ENCODE data around the gene C17orf50.
A peak's percentile ranks its signal among the peaks of the same experiment; 100 is the strongest.

C17orf50 gene

DNA sequence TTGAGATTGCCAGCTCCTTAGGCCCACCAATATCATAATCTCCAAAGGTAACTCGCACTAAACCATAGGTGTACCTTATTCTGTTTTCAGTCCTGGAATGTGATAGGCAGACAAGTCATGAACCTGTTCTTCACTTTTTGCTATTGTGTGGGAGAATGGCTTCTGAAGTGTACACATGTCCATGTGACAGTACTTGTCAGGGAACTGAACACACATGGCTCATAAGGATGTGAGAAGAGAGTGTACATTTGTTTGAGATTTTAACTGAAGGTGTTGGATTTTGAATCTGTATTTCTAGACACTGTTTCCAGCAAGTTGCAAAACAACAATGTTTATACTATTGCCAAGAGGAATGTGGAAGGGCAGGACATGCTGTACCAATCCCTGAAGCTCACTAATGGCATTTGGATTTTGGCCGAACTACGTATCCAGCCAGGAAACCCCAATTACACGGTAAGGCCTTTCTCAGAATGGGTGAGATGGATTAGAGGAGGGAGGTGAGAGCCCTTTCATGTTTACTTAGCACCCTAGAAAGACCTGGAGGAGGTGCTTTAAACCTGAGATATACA lies 43.7 kb upstream of the C17orf50 start:
- in situ Hi-C loops (cut with HindIII; ENCODE audit: low sequenced_read_pairs), result no loop called here
- H3K4me3 ChIP-seq (ENCODE audit: low read depth, low read length), result no peak overlapping the region
- DNase-seq (ENCODE audit: low read depth, low spot score), result peak; percentile 78
- TF ChIP-seq, protein P1, sequence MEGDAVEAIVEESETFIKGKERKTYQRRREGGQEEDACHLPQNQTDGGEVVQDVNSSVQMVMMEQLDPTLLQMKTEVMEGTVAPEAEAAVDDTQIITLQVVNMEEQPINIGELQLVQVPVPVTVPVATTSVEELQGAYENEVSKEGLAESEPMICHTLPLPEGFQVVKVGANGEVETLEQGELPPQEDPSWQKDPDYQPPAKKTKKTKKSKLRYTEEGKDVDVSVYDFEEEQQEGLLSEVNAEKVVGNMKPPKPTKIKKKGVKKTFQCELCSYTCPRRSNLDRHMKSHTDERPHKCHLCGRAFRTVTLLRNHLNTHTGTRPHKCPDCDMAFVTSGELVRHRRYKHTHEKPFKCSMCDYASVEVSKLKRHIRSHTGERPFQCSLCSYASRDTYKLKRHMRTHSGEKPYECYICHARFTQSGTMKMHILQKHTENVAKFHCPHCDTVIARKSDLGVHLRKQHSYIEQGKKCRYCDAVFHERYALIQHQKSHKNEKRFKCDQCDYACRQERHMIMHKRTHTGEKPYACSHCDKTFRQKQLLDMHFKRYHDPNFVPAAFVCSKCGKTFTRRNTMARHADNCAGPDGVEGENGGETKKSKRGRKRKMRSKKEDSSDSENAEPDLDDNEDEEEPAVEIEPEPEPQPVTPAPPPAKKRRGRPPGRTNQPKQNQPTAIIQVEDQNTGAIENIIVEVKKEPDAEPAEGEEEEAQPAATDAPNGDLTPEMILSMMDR (IDR thresholded peaks at IDR 0.05; ENCODE audit: low read depth, low read length), result no peak

DNA sequence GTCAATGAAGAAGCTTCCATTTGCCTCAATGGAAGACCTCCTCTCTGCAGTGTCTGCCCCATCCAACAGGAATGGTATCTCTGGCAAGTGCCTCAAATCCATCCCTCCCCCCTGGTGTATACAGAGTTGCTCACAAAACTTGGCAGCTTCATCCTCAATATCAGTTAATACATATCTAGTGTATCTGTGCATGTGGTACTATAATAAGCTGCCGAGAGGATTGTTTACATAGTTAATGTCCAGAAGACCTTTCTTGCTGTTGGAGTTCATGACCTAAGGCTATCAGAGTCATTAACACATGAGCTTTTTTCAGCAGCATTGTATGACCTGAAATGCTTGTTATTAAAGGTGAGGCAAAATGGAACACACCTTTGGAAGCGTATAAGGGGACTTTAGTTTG lies 43.2 kb upstream of the C17orf50 start:
- no peak for DNase-seq (ENCODE audit: low read depth, low spot score)
- in situ Hi-C loops (cut with HindIII; ENCODE audit: low sequenced_read_pairs), result no loop called here
- H3K4me3 ChIP-seq (ENCODE audit: low read depth, low read length), result no peak overlapping the region
- TF ChIP-seq, protein P1 (IDR thresholded peaks at IDR 0.05; ENCODE audit: low read depth, low read length), result no peak

DNA sequence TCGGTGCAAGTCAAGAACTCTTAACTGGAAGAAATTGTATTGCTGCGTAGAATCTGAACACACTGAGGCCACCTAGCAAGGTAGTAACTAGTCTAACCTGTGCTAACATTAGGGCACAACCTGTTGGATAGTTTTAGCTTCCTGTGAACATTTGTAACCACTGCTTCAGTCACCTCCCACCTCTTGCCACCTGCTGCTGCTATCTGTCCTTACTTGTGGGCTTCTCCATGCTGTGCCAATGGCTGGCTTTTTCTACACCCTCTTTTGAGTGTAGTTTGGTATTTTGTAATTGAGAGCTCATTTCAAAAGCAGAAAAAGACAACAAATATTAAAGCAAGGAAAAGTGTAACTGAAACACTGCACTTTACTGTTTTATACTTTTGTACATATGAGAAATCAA lies 37.0 kb upstream of the C17orf50 start:
- H3K4me3 ChIP-seq (ENCODE audit: low read depth, low read length), result no peak overlapping the region
- TF ChIP-seq, protein P1 (IDR thresholded peaks at IDR 0.05; ENCODE audit: low read depth, low read length), result no peak
- no peak for DNase-seq (ENCODE audit: low read depth, low spot score)
- in situ Hi-C loops (cut with HindIII; ENCODE audit: low sequenced_read_pairs), result no loop called here

DNA sequence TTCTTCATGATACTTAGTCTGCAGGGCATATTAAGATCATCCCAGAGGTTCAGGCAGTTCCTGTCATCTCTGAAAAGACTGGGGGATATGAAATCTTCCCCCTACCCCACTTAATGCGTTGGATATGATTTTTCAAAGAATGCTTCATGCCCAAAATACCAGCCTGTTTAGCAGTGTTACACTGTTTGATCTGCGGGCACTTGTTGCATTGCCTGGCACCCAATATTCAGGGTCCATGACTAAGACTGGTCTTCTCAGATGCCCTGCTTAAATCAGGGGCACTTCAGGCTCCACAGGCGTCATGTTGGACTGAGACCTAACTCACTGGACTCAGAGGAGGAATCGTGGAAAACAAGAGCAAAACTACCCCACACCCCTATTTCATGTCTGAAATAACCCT lies 35.6 kb upstream of the C17orf50 start:
- in situ Hi-C loops (cut with HindIII; ENCODE audit: low sequenced_read_pairs), result no loop called here
- no peak for DNase-seq (ENCODE audit: low read depth, low spot score)
- TF ChIP-seq, protein P1 (IDR thresholded peaks at IDR 0.05; ENCODE audit: low read depth, low read length), result no peak

DNA sequence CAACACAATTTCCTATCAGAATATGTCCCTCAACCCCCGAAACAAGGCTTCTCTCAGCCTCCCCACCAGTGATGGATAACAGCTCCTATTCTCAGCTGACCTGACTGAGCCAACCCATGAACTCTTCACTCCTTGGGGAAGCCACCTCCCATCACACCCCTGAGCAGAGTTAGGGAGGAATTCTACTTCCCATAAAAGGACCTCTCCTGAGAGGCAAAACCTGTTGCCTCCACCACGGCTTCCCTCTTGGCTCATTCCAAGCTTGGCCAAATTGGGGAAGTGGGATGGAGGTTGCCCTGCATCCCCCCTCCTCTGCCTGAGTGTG lies 34.9 kb upstream of the C17orf50 start:
- in situ Hi-C loops (cut with HindIII; ENCODE audit: low sequenced_read_pairs), result no loop called here
- no peak overlapping the region for H3K4me3 ChIP-seq (ENCODE audit: low read depth, low read length)
- DNase-seq (ENCODE audit: low read depth, low spot score), result no peak
- TF ChIP-seq, protein P1 (IDR thresholded peaks at IDR 0.05; ENCODE audit: low read depth, low read length), result no peak

More for the DNA sequence above, 35.6 kb upstream of the C17orf50 start:
- H3K4me3 ChIP-seq (ENCODE audit: low read depth, low read length), result no peak overlapping the region

DNA sequence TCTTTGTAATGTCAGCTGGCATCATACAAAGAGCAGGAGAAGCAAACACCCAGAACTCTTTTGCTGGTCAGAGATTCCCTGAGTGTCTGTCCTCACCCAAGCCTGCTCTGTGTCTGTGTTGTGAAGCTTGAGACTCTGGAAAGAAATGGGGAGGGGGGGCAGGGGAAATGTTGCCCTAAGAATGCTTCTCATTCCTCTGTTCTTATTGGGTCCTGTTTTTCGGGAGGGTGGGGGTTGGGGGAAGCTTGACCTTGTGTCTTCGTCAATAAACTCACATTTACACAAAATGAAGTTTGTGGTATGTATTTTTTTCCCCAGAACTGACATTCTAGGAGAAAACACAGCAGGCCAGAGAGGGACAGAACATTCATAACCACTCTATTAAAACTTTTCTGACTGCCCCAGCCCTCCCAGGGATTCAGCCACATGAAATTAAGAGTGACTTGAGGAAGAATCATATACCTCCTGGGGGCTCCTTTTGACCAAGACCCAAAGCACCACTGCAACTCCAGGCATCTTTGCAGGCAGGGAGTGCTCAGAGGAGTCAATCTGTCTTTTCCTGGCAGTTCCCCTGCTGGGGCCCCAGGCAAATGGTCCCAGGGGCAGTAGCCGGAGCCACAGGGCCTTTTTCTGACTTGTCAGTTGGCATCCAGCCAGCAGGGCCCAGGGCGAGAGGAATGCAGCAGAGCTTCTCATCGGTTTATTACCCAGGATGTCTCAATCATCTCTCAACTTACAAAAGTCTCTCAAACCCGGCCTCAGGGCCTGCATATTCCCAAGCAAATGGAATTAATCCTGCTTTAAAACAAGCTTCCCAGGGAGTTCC lies 34.3 kb upstream of the C17orf50 start:
- in situ Hi-C loops (cut with HindIII; ENCODE audit: low sequenced_read_pairs), result no loop called here
- DNase-seq (ENCODE audit: low read depth, low spot score), result peak; percentile 93
- no peak overlapping the region for H3K4me3 ChIP-seq (ENCODE audit: low read depth, low read length)
- TF ChIP-seq, protein P1 (IDR thresholded peaks at IDR 0.05; ENCODE audit: low read depth, low read length), result no peak

All from astrocyte of the spinal cord (primary cell).